ENCODE results near the gene HYCC2. TPM values are rescaled to one million over a fixed set of nuclear protein-coding genes. Genes with fewer than 3 reads are reported as not detected.

Gene HYCC2
- polyA plus RNA-seq (2011; rRNA removed) (5.8 and 7.3 TPM in 2 replicates), polyA plus RNA-seq (2017; fragmentation: RNase III; extraction: RNeasy Plus Mini Kit Qiagen cat#74134 plus additional on column Dnase treatment) (2.4 to 3.0 TPM (median 2.9 TPM) in 3 replicates), polyA minus RNA-seq (2011; rRNA and poly(A)+ RNA removed) (6.4 and 8.1 TPM in 2 replicates)
- polyA plus RNA-seq (2012; cell fraction: cytosol; rRNA removed): 1.0 TPM in 2 replicates
- polyA plus RNA-seq (2012; cell fraction: nucleus; rRNA removed): 0.94 and 1.5 TPM in 2 replicates

DNA sequence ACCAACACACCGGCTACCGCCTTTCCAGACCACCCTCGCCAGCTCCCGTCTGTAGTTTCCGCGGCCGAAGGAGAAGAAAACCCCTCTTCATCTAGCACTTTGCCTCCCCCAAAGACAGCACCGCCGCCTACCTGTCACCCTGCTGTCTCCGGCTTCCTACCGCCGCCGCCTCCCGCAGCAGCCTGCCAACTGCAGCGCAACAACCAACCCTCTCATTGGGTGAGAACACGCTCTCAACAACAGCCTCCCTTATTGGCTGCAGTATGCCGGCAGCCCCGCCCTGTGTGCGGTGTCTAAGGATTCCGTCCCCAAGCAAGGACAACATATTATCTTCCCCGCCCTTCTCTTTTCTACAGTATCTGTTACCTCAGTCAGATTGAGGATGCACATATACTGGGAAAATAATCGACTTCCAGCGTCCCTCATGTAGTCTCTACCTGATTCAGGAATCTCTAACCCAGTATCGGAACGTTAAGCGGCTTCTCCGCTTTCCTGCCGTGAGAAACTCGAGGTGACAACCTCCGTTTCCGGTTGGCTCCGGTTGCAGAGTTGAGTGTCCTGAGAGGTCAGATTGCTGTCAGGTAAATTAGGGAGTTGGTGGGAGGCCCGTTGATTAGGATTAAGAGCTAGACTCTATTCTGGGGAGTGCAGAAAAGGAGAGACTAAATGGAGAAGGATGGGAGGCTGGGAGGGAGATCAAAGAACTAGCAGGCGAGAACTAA lies at the start of gene HYCC2, which contains the start of gene NDUFB3:
HYCC2 (minus strand) TSS at position 193 of the 722 bp plus-strand sequence. CDS start 47,662 bp downstream, outside the sequence.
NDUFB3 (plus strand) TSS at position 523 of the 722 bp plus-strand sequence. CDS start 6,882 bp downstream, outside the sequence.
- peak; percentile 53 for TF ChIP-seq POLR2A (IDR thresholded peaks at IDR 0.05; ENCODE audit: low read length)
- peak; percentile 83 to 85; a peak in 4 of 5 replicates for TF ChIP-seq JUN (IDR thresholded peaks at IDR 0.05)
- no peak for TF ChIP-seq HEYL (CRISPR knock-in tag; IDR thresholded peaks at IDR 0.05)
- TF ChIP-seq CEBPB (IDR thresholded peaks at IDR 0.05): peak in 1 of 2 experiments; percentile 45; a peak in 1 of 4 replicates
- TF ChIP-seq, protein P1, sequence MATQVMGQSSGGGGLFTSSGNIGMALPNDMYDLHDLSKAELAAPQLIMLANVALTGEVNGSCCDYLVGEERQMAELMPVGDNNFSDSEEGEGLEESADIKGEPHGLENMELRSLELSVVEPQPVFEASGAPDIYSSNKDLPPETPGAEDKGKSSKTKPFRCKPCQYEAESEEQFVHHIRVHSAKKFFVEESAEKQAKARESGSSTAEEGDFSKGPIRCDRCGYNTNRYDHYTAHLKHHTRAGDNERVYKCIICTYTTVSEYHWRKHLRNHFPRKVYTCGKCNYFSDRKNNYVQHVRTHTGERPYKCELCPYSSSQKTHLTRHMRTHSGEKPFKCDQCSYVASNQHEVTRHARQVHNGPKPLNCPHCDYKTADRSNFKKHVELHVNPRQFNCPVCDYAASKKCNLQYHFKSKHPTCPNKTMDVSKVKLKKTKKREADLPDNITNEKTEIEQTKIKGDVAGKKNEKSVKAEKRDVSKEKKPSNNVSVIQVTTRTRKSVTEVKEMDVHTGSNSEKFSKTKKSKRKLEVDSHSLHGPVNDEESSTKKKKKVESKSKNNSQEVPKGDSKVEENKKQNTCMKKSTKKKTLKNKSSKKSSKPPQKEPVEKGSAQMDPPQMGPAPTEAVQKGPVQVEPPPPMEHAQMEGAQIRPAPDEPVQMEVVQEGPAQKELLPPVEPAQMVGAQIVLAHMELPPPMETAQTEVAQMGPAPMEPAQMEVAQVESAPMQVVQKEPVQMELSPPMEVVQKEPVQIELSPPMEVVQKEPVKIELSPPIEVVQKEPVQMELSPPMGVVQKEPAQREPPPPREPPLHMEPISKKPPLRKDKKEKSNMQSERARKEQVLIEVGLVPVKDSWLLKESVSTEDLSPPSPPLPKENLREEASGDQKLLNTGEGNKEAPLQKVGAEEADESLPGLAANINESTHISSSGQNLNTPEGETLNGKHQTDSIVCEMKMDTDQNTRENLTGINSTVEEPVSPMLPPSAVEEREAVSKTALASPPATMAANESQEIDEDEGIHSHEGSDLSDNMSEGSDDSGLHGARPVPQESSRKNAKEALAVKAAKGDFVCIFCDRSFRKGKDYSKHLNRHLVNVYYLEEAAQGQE (IDR thresholded peaks at IDR 0.05): no peak; the same call in 1 of the 2 replicates
- TF ChIP-seq, protein P2, sequence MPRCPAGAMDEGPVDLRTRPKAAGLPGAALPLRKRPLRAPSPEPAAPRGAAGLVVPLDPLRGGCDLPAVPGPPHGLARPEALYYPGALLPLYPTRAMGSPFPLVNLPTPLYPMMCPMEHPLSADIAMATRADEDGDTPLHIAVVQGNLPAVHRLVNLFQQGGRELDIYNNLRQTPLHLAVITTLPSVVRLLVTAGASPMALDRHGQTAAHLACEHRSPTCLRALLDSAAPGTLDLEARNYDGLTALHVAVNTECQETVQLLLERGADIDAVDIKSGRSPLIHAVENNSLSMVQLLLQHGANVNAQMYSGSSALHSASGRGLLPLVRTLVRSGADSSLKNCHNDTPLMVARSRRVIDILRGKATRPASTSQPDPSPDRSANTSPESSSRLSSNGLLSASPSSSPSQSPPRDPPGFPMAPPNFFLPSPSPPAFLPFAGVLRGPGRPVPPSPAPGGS (IDR thresholded peaks at IDR 0.05): peak; percentile 52; the same call in 1 of the 3 replicates
- peak; percentile 26; the same call in 1 of the 2 replicates for TF ChIP-seq FOXS1 (CRISPR knock-in tag; IDR thresholded peaks at IDR 0.05)
- no peak for TF ChIP-seq KDM1A (IDR thresholded peaks at IDR 0.05; ENCODE audit: low read depth)
- TF ChIP-seq ZFP36 (IDR thresholded peaks at IDR 0.05; ENCODE audit: borderline replicate concordance, partially characterized antibody): no peak
- TF ChIP-seq KDM5A (IDR thresholded peaks at IDR 0.05): peak; percentile 94
- TF ChIP-seq SMC3 (IDR thresholded peaks at IDR 0.05): peak; percentile 26; the same call in 1 of the 3 replicates
- TF ChIP-seq, protein P3, sequence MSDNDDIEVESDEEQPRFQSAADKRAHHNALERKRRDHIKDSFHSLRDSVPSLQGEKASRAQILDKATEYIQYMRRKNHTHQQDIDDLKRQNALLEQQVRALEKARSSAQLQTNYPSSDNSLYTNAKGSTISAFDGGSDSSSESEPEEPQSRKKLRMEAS (IDR thresholded peaks at IDR 0.05): peak; percentile 68
- TF ChIP-seq, protein P4, sequence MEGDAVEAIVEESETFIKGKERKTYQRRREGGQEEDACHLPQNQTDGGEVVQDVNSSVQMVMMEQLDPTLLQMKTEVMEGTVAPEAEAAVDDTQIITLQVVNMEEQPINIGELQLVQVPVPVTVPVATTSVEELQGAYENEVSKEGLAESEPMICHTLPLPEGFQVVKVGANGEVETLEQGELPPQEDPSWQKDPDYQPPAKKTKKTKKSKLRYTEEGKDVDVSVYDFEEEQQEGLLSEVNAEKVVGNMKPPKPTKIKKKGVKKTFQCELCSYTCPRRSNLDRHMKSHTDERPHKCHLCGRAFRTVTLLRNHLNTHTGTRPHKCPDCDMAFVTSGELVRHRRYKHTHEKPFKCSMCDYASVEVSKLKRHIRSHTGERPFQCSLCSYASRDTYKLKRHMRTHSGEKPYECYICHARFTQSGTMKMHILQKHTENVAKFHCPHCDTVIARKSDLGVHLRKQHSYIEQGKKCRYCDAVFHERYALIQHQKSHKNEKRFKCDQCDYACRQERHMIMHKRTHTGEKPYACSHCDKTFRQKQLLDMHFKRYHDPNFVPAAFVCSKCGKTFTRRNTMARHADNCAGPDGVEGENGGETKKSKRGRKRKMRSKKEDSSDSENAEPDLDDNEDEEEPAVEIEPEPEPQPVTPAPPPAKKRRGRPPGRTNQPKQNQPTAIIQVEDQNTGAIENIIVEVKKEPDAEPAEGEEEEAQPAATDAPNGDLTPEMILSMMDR (IDR thresholded peaks at IDR 0.05): peak; percentile 11; the same call in 1 of the 3 replicates
- 0 out of 2 replicates have a peak, but pooled peaks have one; percentile 36 for TF ChIP-seq MYC (IDR thresholded peaks at IDR 0.05; ENCODE audit: borderline replicate concordance, low read length)
- TF ChIP-seq ZC3H11A (IDR thresholded peaks at IDR 0.05): peak; percentile 30; the same call in 1 of the 2 replicates
- TF ChIP-seq, protein P5, sequence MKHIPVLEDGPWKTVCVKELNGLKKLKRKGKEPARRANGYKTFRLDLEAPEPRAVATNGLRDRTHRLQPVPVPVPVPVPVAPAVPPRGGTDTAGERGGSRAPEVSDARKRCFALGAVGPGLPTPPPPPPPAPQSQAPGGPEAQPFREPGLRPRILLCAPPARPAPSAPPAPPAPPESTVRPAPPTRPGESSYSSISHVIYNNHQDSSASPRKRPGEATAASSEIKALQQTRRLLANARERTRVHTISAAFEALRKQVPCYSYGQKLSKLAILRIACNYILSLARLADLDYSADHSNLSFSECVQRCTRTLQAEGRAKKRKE (CRISPR knock-in tag; IDR thresholded peaks at IDR 0.05; ENCODE audit: low read depth): peak; percentile 44; the same call in 1 of the 2 replicates
- peak; percentile 80; the same call in 1 of the 2 replicates for TF ChIP-seq PHF8 (IDR thresholded peaks at IDR 0.05; ENCODE audit: borderline replicate concordance, low read depth)
- TF ChIP-seq, protein P6, sequence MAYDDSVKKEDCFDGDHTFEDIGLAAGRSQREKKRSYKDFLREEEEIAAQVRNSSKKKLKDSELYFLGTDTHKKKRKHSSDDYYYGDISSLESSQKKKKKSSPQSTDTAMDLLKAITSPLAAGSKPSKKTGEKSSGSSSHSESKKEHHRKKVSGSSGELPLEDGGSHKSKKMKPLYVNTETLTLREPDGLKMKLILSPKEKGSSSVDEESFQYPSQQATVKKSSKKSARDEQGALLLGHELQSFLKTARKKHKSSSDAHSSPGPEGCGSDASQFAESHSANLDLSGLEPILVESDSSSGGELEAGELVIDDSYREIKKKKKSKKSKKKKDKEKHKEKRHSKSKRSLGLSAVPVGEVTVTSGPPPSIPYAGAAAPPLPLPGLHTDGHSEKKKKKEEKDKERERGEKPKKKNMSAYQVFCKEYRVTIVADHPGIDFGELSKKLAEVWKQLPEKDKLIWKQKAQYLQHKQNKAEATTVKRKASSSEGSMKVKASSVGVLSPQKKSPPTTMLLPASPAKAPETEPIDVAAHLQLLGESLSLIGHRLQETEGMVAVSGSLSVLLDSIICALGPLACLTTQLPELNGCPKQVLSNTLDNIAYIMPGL (CRISPR knock-in tag; IDR thresholded peaks at IDR 0.05; ENCODE audit: borderline replicate concordance): peak; percentile 69; the same call in 1 of the 2 replicates
- no peaks in the 10 kb centered on the region for H3K9me3 ChIP-seq
- WGBS (ENCODE audit: missing lambda C conversion rate): 1% methylated on average over 29 of the region's 34 CpGs
- DNase-seq (ENCODE audit: low read depth in 1 of 2, low spot score in 1 of 2): peak; percentile 96 to 97
- no peak for FAIRE-seq
- ATAC-seq: peak; percentile 100
- H3K4me1 ChIP-seq: peaks cover 28% of the 10 kb centered on the region; the same call in 2 of the 3 replicates
- H3K27ac ChIP-seq: peak within 1 kb of the TSS; percentile 91 to 96
- ChIA-PET POLR2A (interaction anchor here (2.9 kb wide), 1 partner anchor 108 kb away, joined by 15 read pairs; the partner anchor contains the start of gene ORC2), CTCF (interaction anchor here (0.7 to 9.4 kb wide), 8 partner anchors 80 to 167 kb away, joined by 3 to 150 read pairs (median 6); partner anchors contain the start of gene CASP10)
- peak within 1 kb of the TSS; percentile 61 for H3K4me3 ChIP-seq
- peak within 1 kb of the TSS; percentile 83 for H3K4me2 ChIP-seq

Data from A549 (cell line).